Neutrophil (primary cell): ENCODE data around the gene IQCN.
"Not testable (repeated sequence)": the region's sequence is repeated elsewhere in the genome, so short reads cannot be mapped to it uniquely, and the experiment has no call there.

Experiments used
- H3K27ac ChIP-seq: fragments of 200-600 bp; sonication (generic); 2 replicates; pipeline ENCODE4 v1.5.1; 2016; ENCODE audit warnings: mild to moderate bottlenecking, moderate library complexity
- H3K27me3 ChIP-seq: fragments of 200-600 bp; sonication (generic); 2 replicates; pipeline ENCODE4 v1.6.0; 2016; ENCODE audit warnings: mild to moderate bottlenecking
- H3K36me3 ChIP-seq: fragments of 200-600 bp; sonication (generic); 2 replicates; pipeline ENCODE4 v1.5.1; 2017
- H3K4me1 ChIP-seq, 2 experiments: fragments of 200-600 bp in 1 of 2; sonication (generic) in 1 of 2; 1 replicate in 1 of 2; 2 replicates in 1 of 2; pipeline versions ENCODE4 v1.5.1 to v1.6.1; 2013 to 2016; ENCODE audit warnings: low read depth in 1 of 2, low read length in 1 of 2, mild to moderate bottlenecking in 1 of 2, moderate library complexity in 1 of 2; ENCODE audit not compliant: control insufficient read depth in 1 of 2, insufficient read depth in 1 of 2
- H3K4me3 ChIP-seq, 2 experiments: fragments of 200-600 bp in 1 of 2; sonication (generic) in 1 of 2; 1 replicate in 1 of 2; 2 replicates in 1 of 2; pipeline ENCODE4 v1.5.1; 2013 to 2016; ENCODE audit warnings: low read depth in 1 of 2, low read length in 1 of 2, mild to moderate bottlenecking in 1 of 2, moderate library complexity in 1 of 2
- H3K9me3 ChIP-seq: fragments of 200-600 bp; sonication (generic); 2 replicates; pipeline ENCODE4 v1.5.1; 2016
- TF ChIP-seq, protein P1 (sequence below): fragments of 200-600 bp; sonication (generic); IDR thresholded peaks from 2 replicates; pipeline ENCODE4 v1.5.1; 2016; ENCODE audit warnings: antibody characterized with exemption

The IQCN gene

DNA sequence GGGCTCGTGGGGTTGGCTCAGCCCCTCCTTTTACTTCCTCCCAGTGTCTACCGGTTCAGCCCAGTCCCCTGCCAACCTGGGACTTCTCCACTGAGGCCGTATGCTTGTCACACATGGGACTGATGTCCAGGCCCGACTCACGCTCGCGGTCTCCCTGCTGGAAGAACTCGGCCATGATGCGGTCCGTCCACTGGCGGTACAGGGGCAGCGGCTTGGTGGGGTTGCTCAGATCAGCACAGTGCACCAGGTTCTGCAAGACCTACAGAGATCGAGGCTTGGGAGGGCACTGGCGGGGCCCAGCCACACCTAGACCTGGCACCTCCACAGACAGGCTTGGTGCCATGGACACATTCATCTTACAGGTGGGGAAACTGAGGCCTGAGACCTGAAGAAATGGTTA, 62.6 kb downstream of the IQCN start:
- Histone ChIP-seq H3K4me3 (no peak overlapping the region), H3K27ac (no peak overlapping the region), H3K4me1 (no peaks in the 10 kb centered on the region), H3K9me3 (no peaks in the 10 kb centered on the region), H3K36me3 (no peaks in the 10 kb centered on the region), H3K27me3 (peaks cover 50% of the 10 kb centered on the region)
- TF ChIP-seq, protein P1, sequence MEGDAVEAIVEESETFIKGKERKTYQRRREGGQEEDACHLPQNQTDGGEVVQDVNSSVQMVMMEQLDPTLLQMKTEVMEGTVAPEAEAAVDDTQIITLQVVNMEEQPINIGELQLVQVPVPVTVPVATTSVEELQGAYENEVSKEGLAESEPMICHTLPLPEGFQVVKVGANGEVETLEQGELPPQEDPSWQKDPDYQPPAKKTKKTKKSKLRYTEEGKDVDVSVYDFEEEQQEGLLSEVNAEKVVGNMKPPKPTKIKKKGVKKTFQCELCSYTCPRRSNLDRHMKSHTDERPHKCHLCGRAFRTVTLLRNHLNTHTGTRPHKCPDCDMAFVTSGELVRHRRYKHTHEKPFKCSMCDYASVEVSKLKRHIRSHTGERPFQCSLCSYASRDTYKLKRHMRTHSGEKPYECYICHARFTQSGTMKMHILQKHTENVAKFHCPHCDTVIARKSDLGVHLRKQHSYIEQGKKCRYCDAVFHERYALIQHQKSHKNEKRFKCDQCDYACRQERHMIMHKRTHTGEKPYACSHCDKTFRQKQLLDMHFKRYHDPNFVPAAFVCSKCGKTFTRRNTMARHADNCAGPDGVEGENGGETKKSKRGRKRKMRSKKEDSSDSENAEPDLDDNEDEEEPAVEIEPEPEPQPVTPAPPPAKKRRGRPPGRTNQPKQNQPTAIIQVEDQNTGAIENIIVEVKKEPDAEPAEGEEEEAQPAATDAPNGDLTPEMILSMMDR: no peak

DNA sequence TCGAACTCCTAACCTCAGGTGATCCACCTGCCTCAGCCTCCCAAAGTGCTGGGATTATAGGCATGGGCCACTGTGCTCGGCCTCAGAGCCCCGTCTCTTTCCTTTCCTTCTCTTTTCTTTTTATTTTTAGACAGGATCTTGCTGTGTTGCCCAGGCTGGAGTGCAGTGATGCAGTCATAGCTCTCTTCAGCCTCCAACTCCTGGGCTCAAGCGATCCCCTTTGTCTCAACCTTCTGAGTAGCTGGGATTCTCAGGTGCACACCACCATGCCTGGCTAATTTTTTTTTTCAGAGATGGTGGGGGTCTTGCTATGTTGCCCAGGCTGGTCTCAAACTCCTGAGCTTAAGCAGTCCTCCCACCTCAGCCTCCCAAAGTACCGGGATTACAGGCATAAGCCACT, 64.3 kb downstream of the IQCN start:
- H3K4me1 ChIP-seq, H3K4me3 ChIP-seq, H3K27ac ChIP-seq: not testable (repeated sequence)

DNA sequence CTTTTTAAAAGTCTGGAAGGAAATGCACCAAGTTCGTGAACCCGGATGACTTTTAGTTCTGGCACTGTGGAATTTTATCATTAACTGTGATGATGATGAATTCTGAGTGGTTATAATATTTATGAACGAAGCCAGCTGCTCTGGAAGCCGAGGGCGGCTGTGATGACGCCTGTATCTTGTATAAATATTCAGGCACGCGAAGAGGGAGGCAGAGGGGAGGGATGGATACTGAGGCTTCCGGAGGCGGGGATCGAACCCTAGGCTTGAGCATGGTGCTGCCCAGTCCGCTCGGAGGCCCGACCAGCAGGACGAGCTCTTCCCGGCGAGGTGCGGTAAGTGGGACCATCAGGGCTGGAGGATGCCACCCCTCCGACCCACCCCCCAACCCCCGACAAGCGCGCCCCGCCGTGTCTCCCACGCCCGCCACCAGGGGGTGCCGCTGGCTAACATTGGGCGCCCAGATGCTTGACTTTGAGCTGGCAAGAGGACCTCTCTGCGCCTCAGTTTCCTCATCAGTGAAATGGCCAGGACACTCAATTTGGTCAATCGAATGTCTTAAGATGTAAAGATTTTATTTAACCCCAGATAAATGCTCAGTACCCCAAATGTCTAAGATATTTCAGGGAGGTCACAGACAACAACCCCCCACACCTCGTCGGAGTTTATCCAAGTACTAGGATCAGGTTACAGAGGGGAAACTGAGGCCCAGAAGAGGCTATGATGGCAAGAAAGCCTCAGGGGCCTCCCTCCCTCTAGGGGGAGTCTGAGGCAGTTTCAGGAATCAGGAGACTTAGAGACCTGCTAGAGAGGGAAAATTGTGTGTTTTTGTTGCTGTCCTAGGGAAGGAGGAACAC, 65.9 kb downstream of the IQCN start:
- no peak overlapping the region for H3K4me3 ChIP-seq
- H3K27ac ChIP-seq: no peak overlapping the region
- no peaks in the 10 kb centered on the region for H3K9me3 ChIP-seq
- no peaks in the 10 kb centered on the region for H3K36me3 ChIP-seq
- TF ChIP-seq, protein P1: peak; percentile 58
- peaks cover 15 to 16% of the 10 kb centered on the region in 2 experiments for H3K4me1 ChIP-seq
- peaks cover 70% of the 10 kb centered on the region for H3K27me3 ChIP-seq

More for the DNA sequence above, 64.3 kb downstream of the IQCN start:
- not testable (repeated sequence) for H3K36me3 ChIP-seq, H3K9me3 ChIP-seq
- H3K27me3 ChIP-seq: peaks cover 67% of the 10 kb centered on the region
